ENCODE measurements around the gene XPC.

Gene XPC

DNA sequence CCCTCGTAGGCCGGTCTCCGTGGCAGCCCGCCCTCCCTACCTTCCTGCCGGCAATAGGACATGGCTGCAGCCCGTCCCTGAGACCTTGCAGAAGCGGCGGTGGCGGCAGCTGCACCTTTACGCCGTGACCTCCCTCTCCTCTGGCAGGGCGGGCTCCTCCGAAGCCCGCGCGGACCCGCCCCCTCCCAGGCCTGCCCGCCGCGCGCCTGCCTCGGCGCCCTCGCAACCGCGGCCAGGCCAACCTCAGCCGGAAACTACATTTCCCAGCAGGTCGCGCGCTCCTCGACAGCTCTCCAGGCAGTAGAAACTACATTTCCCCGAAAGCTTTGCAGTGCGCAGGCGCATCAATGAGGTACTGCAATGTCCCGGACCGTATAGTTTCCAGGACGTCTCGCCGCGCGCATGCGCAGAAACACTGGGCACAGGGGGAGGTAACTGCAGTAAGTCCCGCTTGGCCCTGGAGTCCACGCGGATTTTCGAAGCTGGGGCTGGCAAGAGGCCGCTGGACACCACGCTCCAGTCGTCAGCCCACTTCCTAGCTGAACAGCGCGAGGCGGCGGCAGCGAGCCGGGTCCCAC, 53.7 kb downstream of the XPC start, which contains the start of the genes CHCHD4 and TMEM43:
Gene CHCHD4, minus strand, starts transcription at position 256 of the 578 bp plus-strand sequence. Its CDS starts 194 bp downstream, at position 62.
Gene TMEM43, plus strand, starts transcription at position 438 of the 578 bp plus-strand sequence. CDS start 142 bp downstream, outside the sequence.
- TF ChIP-seq FOXP2 (optimal IDR thresholded peaks at IDR 0.05; ENCODE audit: borderline replicate concordance, extremely low read depth, extremely low read length, insufficient read depth) (no peak), TAF1 (IDR thresholded peaks at IDR 0.05; ENCODE audit: borderline replicate concordance, insufficient read depth, low read length) (peak; percentile 39; the same call in 1 of the 2 replicates), POLR2AphosphoS5 (IDR thresholded peaks at IDR 0.05; ENCODE audit: low read depth, low read length) (peak; percentile 54), SIN3A (IDR thresholded peaks at IDR 0.05; ENCODE audit: borderline replicate concordance, insufficient read depth, low read length) (no peak)
- TF ChIP-seq, protein P1, sequence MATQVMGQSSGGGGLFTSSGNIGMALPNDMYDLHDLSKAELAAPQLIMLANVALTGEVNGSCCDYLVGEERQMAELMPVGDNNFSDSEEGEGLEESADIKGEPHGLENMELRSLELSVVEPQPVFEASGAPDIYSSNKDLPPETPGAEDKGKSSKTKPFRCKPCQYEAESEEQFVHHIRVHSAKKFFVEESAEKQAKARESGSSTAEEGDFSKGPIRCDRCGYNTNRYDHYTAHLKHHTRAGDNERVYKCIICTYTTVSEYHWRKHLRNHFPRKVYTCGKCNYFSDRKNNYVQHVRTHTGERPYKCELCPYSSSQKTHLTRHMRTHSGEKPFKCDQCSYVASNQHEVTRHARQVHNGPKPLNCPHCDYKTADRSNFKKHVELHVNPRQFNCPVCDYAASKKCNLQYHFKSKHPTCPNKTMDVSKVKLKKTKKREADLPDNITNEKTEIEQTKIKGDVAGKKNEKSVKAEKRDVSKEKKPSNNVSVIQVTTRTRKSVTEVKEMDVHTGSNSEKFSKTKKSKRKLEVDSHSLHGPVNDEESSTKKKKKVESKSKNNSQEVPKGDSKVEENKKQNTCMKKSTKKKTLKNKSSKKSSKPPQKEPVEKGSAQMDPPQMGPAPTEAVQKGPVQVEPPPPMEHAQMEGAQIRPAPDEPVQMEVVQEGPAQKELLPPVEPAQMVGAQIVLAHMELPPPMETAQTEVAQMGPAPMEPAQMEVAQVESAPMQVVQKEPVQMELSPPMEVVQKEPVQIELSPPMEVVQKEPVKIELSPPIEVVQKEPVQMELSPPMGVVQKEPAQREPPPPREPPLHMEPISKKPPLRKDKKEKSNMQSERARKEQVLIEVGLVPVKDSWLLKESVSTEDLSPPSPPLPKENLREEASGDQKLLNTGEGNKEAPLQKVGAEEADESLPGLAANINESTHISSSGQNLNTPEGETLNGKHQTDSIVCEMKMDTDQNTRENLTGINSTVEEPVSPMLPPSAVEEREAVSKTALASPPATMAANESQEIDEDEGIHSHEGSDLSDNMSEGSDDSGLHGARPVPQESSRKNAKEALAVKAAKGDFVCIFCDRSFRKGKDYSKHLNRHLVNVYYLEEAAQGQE (IDR thresholded peaks at IDR 0.05; ENCODE audit: insufficient read depth in 1 of 2, low read depth in 2 of 2, low read length in 2 of 2): no peak

- TF ChIP-seq POLR2AphosphoS5 (IDR thresholded peaks at IDR 0.05; ENCODE audit: low read depth, low read length) (0 out of 2 replicates have a peak, but pooled peaks have one; percentile 24), TAF1 (IDR thresholded peaks at IDR 0.05; ENCODE audit: borderline replicate concordance, insufficient read depth, low read length) (peak; percentile 21; the same call in 1 of the 2 replicates), FOXP2 (optimal IDR thresholded peaks at IDR 0.05; ENCODE audit: borderline replicate concordance, extremely low read depth, extremely low read length, insufficient read depth) (no peak)
- TF ChIP-seq, protein P1 (IDR thresholded peaks at IDR 0.05; ENCODE audit: insufficient read depth in 1 of 2, low read depth in 2 of 2, low read length in 2 of 2): no peak
Observed at GRCh38 chr3:14124223-14124614, 54.2 kb downstream of the XPC start.

- TF ChIP-seq POLR2AphosphoS5 (IDR thresholded peaks at IDR 0.05; ENCODE audit: low read depth, low read length) (no peak), FOXP2 (optimal IDR thresholded peaks at IDR 0.05; ENCODE audit: borderline replicate concordance, extremely low read depth, extremely low read length, insufficient read depth) (no peak), SIN3A (IDR thresholded peaks at IDR 0.05; ENCODE audit: borderline replicate concordance, insufficient read depth, low read length) (no peak), TAF1 (IDR thresholded peaks at IDR 0.05; ENCODE audit: borderline replicate concordance, insufficient read depth, low read length) (no peak)
- TF ChIP-seq, protein P1 (IDR thresholded peaks at IDR 0.05; ENCODE audit: insufficient read depth in 1 of 2, low read depth in 2 of 2, low read length in 2 of 2): no peak
Observed at GRCh38 chr3:14123308-14124222, 54.8 kb downstream of the XPC start.

DNA sequence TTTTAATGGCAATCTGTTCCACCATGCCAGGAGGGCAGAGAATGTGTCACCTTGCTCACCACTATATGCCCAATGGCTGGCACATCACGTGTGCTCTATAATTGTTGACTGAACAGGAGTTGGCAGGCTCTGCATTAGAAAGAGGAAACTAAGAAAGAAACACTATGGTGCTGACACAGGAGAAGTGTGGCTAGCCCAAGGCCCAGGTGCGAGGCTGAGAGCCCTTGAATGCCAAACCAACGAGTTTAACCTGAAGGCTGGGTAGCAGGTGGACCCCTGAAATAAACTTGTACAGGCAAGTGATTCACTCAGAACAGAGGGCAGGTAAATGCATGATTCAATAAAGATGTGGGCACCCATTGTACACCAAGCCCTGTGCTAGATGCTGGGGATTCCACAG, 56.1 kb downstream of the XPC start:
- TF ChIP-seq POLR2AphosphoS5 (IDR thresholded peaks at IDR 0.05; ENCODE audit: low read depth, low read length): no peak

- TF ChIP-seq TAF1 (IDR thresholded peaks at IDR 0.05; ENCODE audit: borderline replicate concordance, insufficient read depth, low read length): no peak
- no peak for TF ChIP-seq POLR2AphosphoS5 (IDR thresholded peaks at IDR 0.05; ENCODE audit: low read depth, low read length)
- TF ChIP-seq FOXP2 (optimal IDR thresholded peaks at IDR 0.05; ENCODE audit: borderline replicate concordance, extremely low read depth, extremely low read length, insufficient read depth): no peak
- TF ChIP-seq, protein P1 (IDR thresholded peaks at IDR 0.05; ENCODE audit: insufficient read depth in 1 of 2, low read depth in 2 of 2, low read length in 2 of 2): no peak
- TF ChIP-seq SIN3A (IDR thresholded peaks at IDR 0.05; ENCODE audit: borderline replicate concordance, insufficient read depth, low read length): no peak
Observed at GRCh38 chr3:14121859-14122258, 56.5 kb downstream of the XPC start.
